Measurements from ENCODE around the gene MVK.

Gene MVK

DNA sequence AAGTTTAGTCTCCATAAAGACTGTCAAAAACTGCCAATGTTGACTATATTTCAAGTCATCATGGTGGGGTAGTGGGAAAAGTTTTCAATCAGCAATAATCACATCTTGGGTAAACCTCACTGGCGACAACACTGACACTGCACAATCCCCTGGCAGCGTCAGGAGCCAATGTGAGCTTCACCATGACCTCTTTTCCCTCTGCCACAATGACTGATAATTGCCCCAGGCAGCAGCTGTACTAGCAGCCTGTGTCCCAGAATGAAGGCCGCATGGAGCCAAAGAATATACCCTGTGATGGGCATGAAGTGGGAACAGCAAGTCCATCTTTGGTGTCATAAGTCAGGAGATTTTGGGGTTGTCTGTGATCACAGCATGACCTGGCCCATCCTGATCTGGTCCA lies 5.6 kb upstream of the MVK start:
- TF ChIP-seq, protein P1, sequence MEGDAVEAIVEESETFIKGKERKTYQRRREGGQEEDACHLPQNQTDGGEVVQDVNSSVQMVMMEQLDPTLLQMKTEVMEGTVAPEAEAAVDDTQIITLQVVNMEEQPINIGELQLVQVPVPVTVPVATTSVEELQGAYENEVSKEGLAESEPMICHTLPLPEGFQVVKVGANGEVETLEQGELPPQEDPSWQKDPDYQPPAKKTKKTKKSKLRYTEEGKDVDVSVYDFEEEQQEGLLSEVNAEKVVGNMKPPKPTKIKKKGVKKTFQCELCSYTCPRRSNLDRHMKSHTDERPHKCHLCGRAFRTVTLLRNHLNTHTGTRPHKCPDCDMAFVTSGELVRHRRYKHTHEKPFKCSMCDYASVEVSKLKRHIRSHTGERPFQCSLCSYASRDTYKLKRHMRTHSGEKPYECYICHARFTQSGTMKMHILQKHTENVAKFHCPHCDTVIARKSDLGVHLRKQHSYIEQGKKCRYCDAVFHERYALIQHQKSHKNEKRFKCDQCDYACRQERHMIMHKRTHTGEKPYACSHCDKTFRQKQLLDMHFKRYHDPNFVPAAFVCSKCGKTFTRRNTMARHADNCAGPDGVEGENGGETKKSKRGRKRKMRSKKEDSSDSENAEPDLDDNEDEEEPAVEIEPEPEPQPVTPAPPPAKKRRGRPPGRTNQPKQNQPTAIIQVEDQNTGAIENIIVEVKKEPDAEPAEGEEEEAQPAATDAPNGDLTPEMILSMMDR (IDR thresholded peaks at IDR 0.05): no peak

DNA sequence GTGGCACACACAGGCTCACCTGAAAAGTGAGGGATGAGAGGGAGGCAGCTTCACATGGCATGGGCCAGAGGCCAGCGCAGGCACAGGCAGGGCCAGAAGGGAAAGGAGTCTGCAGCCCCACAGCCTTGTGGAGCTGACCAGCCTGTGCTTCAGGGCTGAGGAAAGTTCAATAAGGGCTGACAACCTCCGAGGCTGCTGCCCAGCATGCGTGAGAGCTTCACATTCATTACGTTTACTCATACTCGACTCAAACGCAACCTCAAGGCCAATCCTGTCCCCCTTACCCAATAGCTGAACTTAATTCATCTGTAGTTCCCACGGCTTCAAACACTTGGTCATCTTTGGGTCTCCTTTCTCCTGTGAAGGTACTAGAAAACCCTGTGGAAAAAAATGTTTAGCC lies 5.1 kb upstream of the MVK start:
- TF ChIP-seq, protein P1 (IDR thresholded peaks at IDR 0.05): no peak

DNA sequence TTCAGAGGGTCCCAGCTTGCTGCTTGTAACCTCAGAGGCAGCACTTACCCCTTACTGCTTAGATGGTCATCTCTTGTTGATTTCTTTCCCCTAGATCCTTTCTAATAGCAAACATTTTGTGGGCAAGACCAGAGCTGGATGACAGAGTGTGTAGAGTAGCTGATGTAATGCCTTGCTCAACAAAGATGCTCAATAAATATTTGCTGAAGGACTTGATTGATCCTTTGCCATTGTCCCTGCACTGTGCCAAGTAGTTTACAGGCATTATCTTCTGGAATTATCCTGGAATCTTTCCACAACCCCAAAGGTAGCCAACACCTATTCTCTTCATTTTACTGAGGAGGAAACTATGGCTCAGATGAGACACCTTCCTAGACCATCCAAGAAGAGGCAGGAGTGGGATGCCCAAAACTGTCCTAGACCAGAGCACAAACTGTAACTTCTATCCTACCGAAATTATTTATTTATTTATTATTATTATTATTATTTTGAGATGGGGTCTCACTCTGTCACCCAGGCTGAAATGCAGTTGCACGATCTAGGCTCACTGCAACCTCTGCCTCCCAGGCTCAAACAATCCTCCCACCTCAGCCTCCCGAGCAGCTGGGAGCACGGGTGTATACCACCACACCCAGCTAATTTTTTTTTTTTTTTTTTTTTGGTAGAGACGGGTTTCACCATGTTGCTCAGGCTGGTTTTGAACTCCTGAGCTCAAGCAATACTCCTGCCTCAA lies 1.7 kb upstream of the MVK start:
- TF ChIP-seq, protein P1 (IDR thresholded peaks at IDR 0.05): no peak

DNA sequence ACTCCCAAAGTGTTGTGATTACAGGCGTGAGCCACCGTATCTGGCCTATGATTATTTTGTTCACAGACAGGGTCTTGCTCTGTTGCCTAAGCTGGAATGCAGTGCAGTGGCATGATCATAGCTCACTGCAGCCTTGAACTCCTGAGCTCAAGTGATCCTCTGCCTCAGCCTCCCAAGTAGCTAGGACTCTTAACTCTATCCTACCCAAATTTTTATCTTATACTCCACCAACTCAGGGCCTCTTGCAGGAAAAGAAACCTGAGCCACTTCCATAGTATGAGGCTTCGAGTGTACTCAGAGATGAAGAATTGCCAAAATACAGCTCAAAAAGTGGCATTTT lies 1.1 kb upstream of the MVK start:
- TF ChIP-seq, protein P1 (IDR thresholded peaks at IDR 0.05): no peak

DNA sequence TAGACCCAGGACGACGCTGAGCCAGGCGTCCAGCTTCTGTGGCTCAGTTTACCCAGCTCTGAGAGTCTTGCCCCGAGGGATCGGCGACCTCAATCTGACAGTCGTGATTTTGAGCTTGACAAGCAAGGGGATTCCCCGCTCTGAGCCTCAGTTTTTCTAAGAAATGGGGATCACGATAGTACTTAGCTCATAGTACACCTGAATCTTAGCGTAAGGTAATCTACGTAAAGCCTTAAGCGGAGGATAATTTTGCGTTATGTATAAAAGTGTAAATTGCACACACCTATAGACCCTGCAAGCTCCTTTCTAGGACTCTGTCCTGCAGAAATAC lies 285 bp downstream of the MVK start:
- TF ChIP-seq, protein P1 (IDR thresholded peaks at IDR 0.05): no peak

DNA sequence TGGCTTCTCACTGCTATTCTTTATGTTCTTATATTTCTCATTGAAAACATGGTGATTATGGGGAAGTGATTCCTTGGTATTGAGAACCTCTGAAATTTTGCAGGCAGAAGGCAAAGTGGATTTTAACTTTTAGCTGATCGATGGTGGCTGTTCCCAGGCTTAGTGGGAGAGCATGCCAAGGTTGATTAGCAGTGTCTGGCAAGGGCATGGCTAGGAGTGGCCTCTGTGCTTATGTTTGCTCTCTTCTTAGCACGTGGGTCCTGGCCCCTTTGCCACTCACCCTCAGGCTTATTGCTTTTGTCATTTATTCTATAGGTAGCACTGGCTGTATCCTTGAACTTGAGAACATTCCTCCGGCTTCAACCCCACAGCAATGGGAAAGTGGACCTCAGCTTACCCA lies 2.1 kb downstream of the MVK start:
- TF ChIP-seq, protein P1 (IDR thresholded peaks at IDR 0.05): no peak

DNA sequence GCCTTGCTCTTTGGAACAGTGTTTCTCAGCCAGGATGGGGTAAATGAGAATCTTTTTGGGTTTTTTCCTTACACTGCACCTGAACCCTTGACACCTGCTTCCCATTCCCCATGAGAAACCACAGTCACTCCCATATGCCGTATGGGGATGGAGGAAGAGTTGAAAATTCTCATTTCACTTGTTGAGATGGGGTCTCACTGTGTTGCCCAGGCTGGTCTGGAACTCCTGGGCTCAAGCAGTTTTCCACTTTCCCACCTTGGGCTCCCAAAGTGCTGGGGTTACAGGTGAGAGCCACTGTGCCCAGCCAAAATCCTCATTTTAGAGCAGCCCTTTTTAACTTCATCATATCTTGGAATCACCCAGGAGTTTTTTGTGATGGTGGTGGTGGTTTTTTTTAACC lies 3.7 kb downstream of the MVK start:
- TF ChIP-seq, protein P1 (IDR thresholded peaks at IDR 0.05): no peak

DNA sequence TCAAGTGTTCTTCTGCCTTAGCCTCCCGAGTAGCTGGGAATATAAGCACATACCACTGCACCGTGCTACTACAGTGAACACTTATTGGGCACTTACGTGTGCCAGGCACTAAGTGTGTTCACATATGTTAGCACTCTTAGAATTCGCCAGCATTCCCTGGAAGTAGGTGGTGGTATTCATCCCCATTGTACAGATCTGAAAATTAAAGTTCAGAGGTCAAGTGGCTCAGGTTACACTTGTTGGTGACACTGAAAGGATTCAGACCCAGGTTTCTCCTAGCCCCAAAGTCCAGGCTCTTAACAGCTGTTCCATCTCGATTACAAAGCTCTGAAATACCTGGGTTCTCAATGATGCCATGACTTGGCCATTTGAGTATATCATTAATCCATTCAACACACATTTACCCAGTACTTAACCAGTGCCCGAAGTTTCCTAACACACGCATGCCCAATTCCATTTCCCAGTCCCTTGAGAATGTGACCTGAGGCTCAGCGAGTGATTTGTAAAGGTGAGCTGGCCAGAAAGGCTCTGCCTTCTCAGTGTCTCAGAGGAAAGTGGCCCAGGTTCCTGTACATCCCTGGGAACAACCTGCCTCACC lies 4.8 kb downstream of the MVK start:
- TF ChIP-seq, protein P1 (IDR thresholded peaks at IDR 0.05): no peak

Measured in LNCAP (cell line).